ENCODE results near the gene SNRNP25.

The SNRNP25 gene

DNA sequence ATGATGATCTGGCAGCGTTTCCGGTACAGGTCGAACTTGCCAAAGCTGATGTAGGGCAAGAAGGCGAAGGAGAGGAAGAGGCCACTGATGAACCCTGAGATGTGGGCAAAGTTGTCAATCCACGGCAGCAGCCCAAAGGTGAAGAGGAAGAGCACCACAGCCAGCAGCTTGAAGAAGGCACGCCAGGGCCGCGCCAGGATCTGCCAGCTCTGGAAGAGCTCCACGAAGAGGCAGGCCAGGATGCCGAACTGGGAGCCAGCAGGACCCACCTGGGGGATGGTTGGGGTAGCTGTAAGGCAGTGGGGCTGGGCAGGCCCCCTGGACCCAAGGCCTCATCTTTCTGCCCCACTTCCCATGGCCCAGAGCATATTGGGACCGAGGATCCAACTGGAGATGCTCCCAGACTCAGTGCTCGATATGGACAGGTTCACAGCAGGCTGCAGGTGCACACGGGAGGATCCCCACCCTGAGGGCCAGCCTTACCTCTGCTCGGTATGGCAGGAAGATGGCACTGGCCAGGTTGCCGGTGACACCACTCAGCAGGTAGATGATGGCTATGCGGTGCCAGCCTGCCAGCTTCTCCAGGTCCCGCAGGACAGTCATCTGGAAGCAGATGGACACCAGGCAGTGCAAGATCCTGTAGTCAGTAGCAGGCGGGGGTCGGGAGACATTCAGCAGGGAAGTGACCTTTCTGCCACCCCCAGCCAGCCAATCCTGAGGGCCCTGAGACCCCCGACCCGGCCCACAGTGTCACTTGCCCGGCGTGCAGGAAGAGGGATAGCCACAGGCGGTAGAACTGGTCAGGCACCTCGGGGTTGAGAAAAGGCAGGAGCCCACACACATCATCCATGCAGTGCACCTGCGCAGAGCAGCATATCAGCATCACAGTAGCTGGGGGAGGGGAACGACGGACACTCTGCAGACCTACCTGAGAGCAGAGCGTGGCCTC is 5.1 kb downstream of the SNRNP25 start:
- 95% methylated on average over 29 of the region's 29 CpGs for WGBS
- peaks cover 78% of the 10 kb centered on the region for H3K36me3 ChIP-seq (ENCODE audit: insufficient read depth, low read length)

DNA sequence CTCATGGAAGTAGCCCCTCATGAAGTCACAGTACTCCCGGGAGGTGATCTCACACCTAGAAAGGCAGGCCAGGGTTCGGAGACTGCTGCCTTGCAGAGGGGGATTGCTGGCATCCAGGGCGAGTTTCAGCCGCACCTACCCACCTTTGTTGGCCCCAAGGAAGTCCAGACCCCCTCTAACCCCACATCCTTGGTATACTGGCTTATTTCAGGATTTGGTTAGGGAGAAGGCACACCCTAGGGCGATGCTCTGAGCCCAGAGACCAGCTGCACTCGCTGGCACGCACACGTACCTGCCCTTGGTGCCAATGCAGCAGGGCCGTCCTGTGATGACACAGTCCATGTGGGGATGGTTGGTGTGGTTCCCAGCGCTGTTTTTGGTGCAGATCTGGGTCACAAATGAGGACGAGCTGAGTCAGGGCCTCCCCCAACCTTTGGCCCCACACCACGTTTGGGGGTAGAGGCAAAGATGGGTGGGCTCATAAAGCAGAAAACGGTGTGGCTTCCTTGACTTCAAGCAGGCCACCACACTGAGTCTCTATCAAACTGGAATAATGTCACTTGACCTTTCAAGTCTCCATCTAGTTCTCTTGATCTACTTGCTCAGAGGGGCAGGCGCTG is 5.9 kb downstream of the SNRNP25 start:
- no peak overlapping the region for H3K9ac ChIP-seq (ENCODE audit: low read depth, low read length)
- WGBS, result 94% methylated on average over 14 of the region's 14 CpGs
- no peak overlapping the region for H3K4me3 ChIP-seq (ENCODE audit: low read length)
- peaks cover 86% of the 10 kb centered on the region for H3K36me3 ChIP-seq (ENCODE audit: insufficient read depth, low read length)
- H3K9me3 ChIP-seq (ENCODE audit: insufficient read depth, low read depth, low read length), result no peaks in the 10 kb centered on the region
- no peak overlapping the region for H3K27ac ChIP-seq (ENCODE audit: low read depth, low read length)
- H3K4me1 ChIP-seq (ENCODE audit: insufficient read depth, low read length), result no peaks in the 10 kb centered on the region
- no peaks in the 10 kb centered on the region for H3K27me3 ChIP-seq (ENCODE audit: insufficient read depth, low read length)

More for the DNA sequence above, 5.1 kb downstream of the SNRNP25 start:
- Histone ChIP-seq H3K4me3 (ENCODE audit: low read length) (no peak overlapping the region), H3K4me1 (ENCODE audit: insufficient read depth, low read length) (no peaks in the 10 kb centered on the region), H3K9ac (ENCODE audit: low read depth, low read length) (no peak overlapping the region), H3K27ac (ENCODE audit: low read depth, low read length) (no peak overlapping the region), H3K27me3 (ENCODE audit: insufficient read depth, low read length) (no peaks in the 10 kb centered on the region), H3K9me3 (ENCODE audit: insufficient read depth, low read depth, low read length) (no peaks in the 10 kb centered on the region)

GRCh38 chr16:60166-60565 is 6.5 kb downstream of the SNRNP25 start:
- Histone ChIP-seq H3K4me1 (ENCODE audit: insufficient read depth, low read length) (no peaks in the 10 kb centered on the region), H3K9me3 (ENCODE audit: insufficient read depth, low read depth, low read length) (no peaks in the 10 kb centered on the region), H3K27me3 (ENCODE audit: insufficient read depth, low read length) (no peaks in the 10 kb centered on the region), H3K27ac (ENCODE audit: low read depth, low read length) (no peak overlapping the region), H3K4me3 (ENCODE audit: low read length) (no peak overlapping the region), H3K36me3 (ENCODE audit: insufficient read depth, low read length) (peaks cover 87% of the 10 kb centered on the region), H3K9ac (ENCODE audit: low read depth, low read length) (no peak overlapping the region)
- 95% methylated on average over 11 of the region's 11 CpGs for WGBS

GRCh38 chr16:60929-61878 is 7.6 kb downstream of the SNRNP25 start:
- no peaks in the 10 kb centered on the region for H3K27me3 ChIP-seq (ENCODE audit: insufficient read depth, low read length)
- H3K9ac ChIP-seq (ENCODE audit: low read depth, low read length), result no peak overlapping the region
- no peaks in the 10 kb centered on the region for H3K9me3 ChIP-seq (ENCODE audit: insufficient read depth, low read depth, low read length)
- no peak overlapping the region for H3K4me3 ChIP-seq (ENCODE audit: low read length)
- H3K4me1 ChIP-seq (ENCODE audit: insufficient read depth, low read length), result no peaks in the 10 kb centered on the region
- WGBS, result 95% methylated on average over 89 of the region's 89 CpGs
- no peak overlapping the region for H3K27ac ChIP-seq (ENCODE audit: low read depth, low read length)
- peaks cover 77% of the 10 kb centered on the region for H3K36me3 ChIP-seq (ENCODE audit: insufficient read depth, low read length)

- H3K9me3 ChIP-seq (ENCODE audit: insufficient read depth, low read depth, low read length), result no peaks in the 10 kb centered on the region
- no peak overlapping the region for H3K9ac ChIP-seq (ENCODE audit: low read depth, low read length)
- H3K36me3 ChIP-seq (ENCODE audit: insufficient read depth, low read length), result peaks cover 70% of the 10 kb centered on the region
- no peaks in the 10 kb centered on the region for H3K4me1 ChIP-seq (ENCODE audit: insufficient read depth, low read length)
- WGBS, result 96% methylated on average over 32 of the region's 32 CpGs
- no peaks in the 10 kb centered on the region for H3K27me3 ChIP-seq (ENCODE audit: insufficient read depth, low read length)
- H3K27ac ChIP-seq (ENCODE audit: low read depth, low read length), result no peak overlapping the region
- H3K4me3 ChIP-seq (ENCODE audit: low read length), result no peak overlapping the region
Observed at GRCh38 chr16:61879-62281, 8.3 kb downstream of the SNRNP25 start.

- Histone ChIP-seq H3K27me3 (ENCODE audit: insufficient read depth, low read length) (no peaks in the 10 kb centered on the region), H3K27ac (ENCODE audit: low read depth, low read length) (no peak overlapping the region), H3K9ac (ENCODE audit: low read depth, low read length) (no peak overlapping the region), H3K4me1 (ENCODE audit: insufficient read depth, low read length) (no peaks in the 10 kb centered on the region), H3K36me3 (ENCODE audit: insufficient read depth, low read length) (peaks cover 65% of the 10 kb centered on the region), H3K9me3 (ENCODE audit: insufficient read depth, low read depth, low read length) (no peaks in the 10 kb centered on the region), H3K4me3 (ENCODE audit: low read length) (no peak overlapping the region)
- WGBS, result 96% methylated on average over 34 of the region's 34 CpGs
Observed at GRCh38 chr16:62283-62967, 8.8 kb downstream of the SNRNP25 start.

DNA sequence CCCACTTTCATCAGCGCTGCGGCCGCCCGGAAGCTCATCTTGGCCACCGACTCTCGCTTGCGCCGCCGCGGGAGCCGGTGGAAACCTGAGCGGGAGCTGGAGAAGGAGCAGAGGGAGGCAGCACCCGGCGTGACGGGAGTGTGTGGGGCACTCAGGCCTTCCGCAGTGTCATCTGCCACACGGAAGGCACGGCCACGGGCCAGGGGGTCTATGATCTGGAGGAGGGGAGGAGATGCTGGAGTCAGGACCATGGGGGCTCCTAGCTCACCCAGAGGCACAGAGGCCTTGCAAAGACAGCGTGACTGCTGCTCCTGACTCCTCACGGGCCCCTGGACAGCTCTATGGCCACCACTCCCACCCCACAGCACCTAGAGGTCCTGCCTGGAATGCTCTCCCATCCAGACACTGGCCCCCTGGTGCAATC is 9.4 kb downstream of the SNRNP25 start:
- no peaks in the 10 kb centered on the region for H3K4me1 ChIP-seq (ENCODE audit: insufficient read depth, low read length)
- H3K4me3 ChIP-seq (ENCODE audit: low read length), result no peak overlapping the region
- WGBS, result 96% methylated on average over 21 of the region's 21 CpGs
- no peak overlapping the region for H3K27ac ChIP-seq (ENCODE audit: low read depth, low read length)
- no peaks in the 10 kb centered on the region for H3K27me3 ChIP-seq (ENCODE audit: insufficient read depth, low read length)
- peaks cover 59% of the 10 kb centered on the region for H3K36me3 ChIP-seq (ENCODE audit: insufficient read depth, low read length)
- no peaks in the 10 kb centered on the region for H3K9me3 ChIP-seq (ENCODE audit: insufficient read depth, low read depth, low read length)
- no peak overlapping the region for H3K9ac ChIP-seq (ENCODE audit: low read depth, low read length)

GRCh38 chr16:63466-63865 is 9.8 kb downstream of the SNRNP25 start:
- WGBS, result 95% methylated on average over 16 of the region's 16 CpGs
- Histone ChIP-seq H3K9me3 (ENCODE audit: insufficient read depth, low read depth, low read length) (no peaks in the 10 kb centered on the region), H3K9ac (ENCODE audit: low read depth, low read length) (no peak overlapping the region), H3K36me3 (ENCODE audit: insufficient read depth, low read length) (peaks cover 54% of the 10 kb centered on the region), H3K4me1 (ENCODE audit: insufficient read depth, low read length) (no peaks in the 10 kb centered on the region), H3K27ac (ENCODE audit: low read depth, low read length) (no peak overlapping the region), H3K4me3 (ENCODE audit: low read length) (no peak overlapping the region), H3K27me3 (ENCODE audit: insufficient read depth, low read length) (no peaks in the 10 kb centered on the region)

GRCh38 chr16:63998-64913 is 10.6 kb downstream of the SNRNP25 start:
- H3K4me3 ChIP-seq (ENCODE audit: low read length), result no peak overlapping the region
- no peaks in the 10 kb centered on the region for H3K4me1 ChIP-seq (ENCODE audit: insufficient read depth, low read length)
- no peaks in the 10 kb centered on the region for H3K27me3 ChIP-seq (ENCODE audit: insufficient read depth, low read length)
- 96% methylated on average over 25 of the region's 25 CpGs for WGBS
- no peak overlapping the region for H3K27ac ChIP-seq (ENCODE audit: low read depth, low read length)
- H3K9ac ChIP-seq (ENCODE audit: low read depth, low read length), result no peak overlapping the region
- peaks cover 46% of the 10 kb centered on the region for H3K36me3 ChIP-seq (ENCODE audit: insufficient read depth, low read length)
- H3K9me3 ChIP-seq (ENCODE audit: insufficient read depth, low read depth, low read length), result no peaks in the 10 kb centered on the region

GRCh38 chr16:64914-65255 is 11.3 kb downstream of the SNRNP25 start:
- WGBS, result 84% methylated on average over 9 of the region's 9 CpGs
- H3K4me3 ChIP-seq (ENCODE audit: low read length), result no peak overlapping the region
- no peak overlapping the region for H3K27ac ChIP-seq (ENCODE audit: low read depth, low read length)
- no peaks in the 10 kb centered on the region for H3K27me3 ChIP-seq (ENCODE audit: insufficient read depth, low read length)
- H3K9ac ChIP-seq (ENCODE audit: low read depth, low read length), result no peak overlapping the region
- no peaks in the 10 kb centered on the region for H3K4me1 ChIP-seq (ENCODE audit: insufficient read depth, low read length)
- H3K36me3 ChIP-seq (ENCODE audit: insufficient read depth, low read length), result peaks cover 41% of the 10 kb centered on the region
- H3K9me3 ChIP-seq (ENCODE audit: insufficient read depth, low read depth, low read length), result no peaks in the 10 kb centered on the region

Measured in HUES64 (cell line).